OCI-LY3 (cell line): ENCODE data around the gene MED12L.

Source experiments
- H2AFZ ChIP-seq: fragments of 200-600, 300-600 bp; shearing (Covaris generic); 2 replicates; pipeline ENCODE4 v1.6.0; 2014; ENCODE audit warnings: antibody characterized with exemption, low read depth, low read length
- H3K27ac ChIP-seq: fragments of 200-600, 300-600 bp; sonication (generic); 2 replicates; pipeline ENCODE4 v1.5.1; 2014; ENCODE audit warnings: mild to moderate bottlenecking, low read length, moderate library complexity, mixed read lengths
- H3K27me3 ChIP-seq: fragments of 200-600, 300-600 bp; sonication (generic); 2 replicates; pipeline ENCODE4 v1.6.1; 2014; ENCODE audit warnings: low read depth, low read length, mixed read lengths
- H3K36me3 ChIP-seq: fragments of 200-600, 300-600 bp; sonication (generic); replicated peaks from 2 replicates; pipeline ENCODE3; 2014; ENCODE audit warnings: low read depth, low read length, mixed read lengths
- H3K4me1 ChIP-seq: fragments of 300-600, 200-600 bp; sonication (generic); 2 replicates; pipeline ENCODE4 v1.6.1; 2014; ENCODE audit warnings: low read length, mixed read lengths
- H3K4me2 ChIP-seq: fragments of 200-600, 300-600 bp; sonication (generic); 2 replicates; pipeline ENCODE4 v1.6.1; 2014; ENCODE audit warnings: low read length, mixed read lengths
- H3K4me3 ChIP-seq: fragments of 300-600, 200-600 bp; sonication (generic); 2 replicates; pipeline ENCODE4 v1.5.1; 2014; ENCODE audit warnings: antibody characterized with exemption, mild to moderate bottlenecking, low read length, moderate library complexity
- H3K79me2 ChIP-seq: fragments of 300-600, 200-600 bp; shearing (Covaris generic); 2 replicates; pipeline ENCODE4 v1.6.1; 2014; ENCODE audit warnings: mild to moderate bottlenecking, low read length, mixed read lengths
- H3K9ac ChIP-seq: fragments of 300-600, 200-600 bp; shearing (Covaris generic); 2 replicates; pipeline ENCODE4 v1.6.0; 2014; ENCODE audit warnings: mild to moderate bottlenecking, low read length, moderate library complexity
- H3K9me3 ChIP-seq: fragments of 200-600, 300-600 bp; shearing (Covaris generic); 2 replicates; pipeline ENCODE4 v1.6.1; 2014; ENCODE audit warnings: low read length, mixed read lengths; ENCODE audit not compliant: insufficient read depth
- H4K20me1 ChIP-seq: fragments of 200-600, 300-600 bp; sonication (generic); 2 replicates; pipeline ENCODE4 v1.6.1; 2016; ENCODE audit warnings: low read length, mixed read lengths; ENCODE audit not compliant: insufficient read depth
- CTCF ChIP-seq: fragments of 200-600, 300-600 bp; sonication (generic); IDR thresholded peaks from 2 replicates; pipeline ENCODE4 v1.5.1; 2014; ENCODE audit warnings: antibody characterized with exemption, low read length, low read depth
- EZH2phosphoT487 ChIP-seq: fragments of 200-600 bp; shearing (Covaris generic); IDR thresholded peaks from 2 replicates; pipeline ENCODE4 v1.6.1; 2018; ENCODE audit warnings: antibody characterized with exemption, mixed run types, low read depth

Gene MED12L

GRCh38 chr3:151383111-151383510 lies 297.6 kb downstream of the MED12L start:
- Histone ChIP-seq H3K36me3 (no peaks in the 10 kb centered on the region), H3K4me1 (peaks cover 80% of the 10 kb centered on the region), H3K9ac (peak overlapping the region; percentile 47), H3K27ac (peak overlapping the region; percentile 93), H3K27me3 (no peaks in the 10 kb centered on the region), H3K4me2 (peak overlapping the region; percentile 79), H3K79me2 (no peaks in the 10 kb centered on the region), H2AFZ (peak overlapping the region; percentile 28; the same call in 1 of the 2 replicates), H3K9me3 (no peaks in the 10 kb centered on the region), H3K4me3 (peak overlapping the region; percentile 7; the same call in 1 of the 2 replicates), H4K20me1 (no peaks in the 10 kb centered on the region)
- TF ChIP-seq CTCF (no peak), EZH2phosphoT487 (no peak)

- Histone ChIP-seq H2AFZ (no peak overlapping the region), H3K4me3 (peak overlapping the region; percentile 64), H3K27me3 (no peaks in the 10 kb centered on the region), H3K9me3 (no peaks in the 10 kb centered on the region), H3K36me3 (no peaks in the 10 kb centered on the region), H3K79me2 (no peaks in the 10 kb centered on the region), H3K4me1 (peaks cover 81% of the 10 kb centered on the region), H3K27ac (peak overlapping the region; percentile 93), H3K4me2 (peak overlapping the region; percentile 79), H4K20me1 (no peaks in the 10 kb centered on the region), H3K9ac (peak overlapping the region; percentile 47)
- TF ChIP-seq EZH2phosphoT487 (no peak), CTCF (no peak)
Measured at GRCh38 chr3:151383956-151384355, 298.5 kb downstream of the MED12L start.

GRCh38 chr3:151384741-151385174 lies 299.3 kb downstream of the MED12L start, which contains the start of gene P2RY12:
Gene P2RY12, minus strand, starts transcription at chr3:151384753. Its CDS starts 45,908 bp downstream, at chr3:151338845.
- H3K36me3 ChIP-seq = no peaks in the 10 kb centered on the region
- peak within 1 kb of the TSS; percentile 79 for H3K4me2 ChIP-seq
- H2AFZ ChIP-seq = peak within 1 kb of the TSS; percentile 66
- H3K4me1 ChIP-seq = peaks cover 82% of the 10 kb centered on the region
- peak within 1 kb of the TSS; percentile 64 for H3K4me3 ChIP-seq
- H3K79me2 ChIP-seq = no peaks in the 10 kb centered on the region
- no peaks in the 10 kb centered on the region for H4K20me1 ChIP-seq
- peak within 1 kb of the TSS; percentile 93 for H3K27ac ChIP-seq
- TF ChIP-seq CTCF (no peak), EZH2phosphoT487 (no peak)
- H3K9ac ChIP-seq = peak within 1 kb of the TSS; percentile 47
- no peaks in the 10 kb centered on the region for H3K27me3 ChIP-seq
- H3K9me3 ChIP-seq = no peaks in the 10 kb centered on the region

- TF ChIP-seq EZH2phosphoT487 = no peak
- TF ChIP-seq CTCF = no peak
- Histone ChIP-seq H3K9ac (no peak overlapping the region), H3K27me3 (no peaks in the 10 kb centered on the region), H3K4me3 (no peak overlapping the region), H4K20me1 (no peaks in the 10 kb centered on the region), H3K79me2 (no peaks in the 10 kb centered on the region), H2AFZ (no peak overlapping the region), H3K9me3 (no peaks in the 10 kb centered on the region), H3K27ac (no peak overlapping the region), H3K36me3 (no peaks in the 10 kb centered on the region), H3K4me1 (peaks cover 81% of the 10 kb centered on the region), H3K4me2 (no peak overlapping the region)
Measured at GRCh38 chr3:151386056-151386455, 300.6 kb downstream of the MED12L start.
